Stimulated activated CD4-positive, alpha-beta T cell treated with anti-CD3 and anti-CD28 coated beads, Interleukin-12 subunit alpha, Interleukin-12 subunit beta, amount 100 ng/mL, for 48 hours (primary cell): ENCODE data around the gene YEATS2.
"Not testable (repeated sequence)": the region's sequence is repeated elsewhere in the genome, so short reads cannot be mapped to it uniquely, and the experiment has no call there.

Source experiments
- DNase-seq, 3 donors: peaks; one replicate each; pipeline ENCODE4 v3.0.0-alpha.2; 2020; ENCODE audit warnings: low read depth in 2 of 3, low spot score in 1 of 3

The YEATS2 gene

GRCh38 chr3:183697610-183698317 lies at the start of gene YEATS2:
Gene YEATS2, plus strand, starts transcription at chr3:183697797. Its CDS starts 17,366 bp downstream, at chr3:183715163.
- peak; percentile 65 to 78 (median 67) for DNase-seq

GRCh38 chr3:183650554-183650953 lies 47.0 kb upstream of the YEATS2 start:
- no peak for DNase-seq

DNA sequence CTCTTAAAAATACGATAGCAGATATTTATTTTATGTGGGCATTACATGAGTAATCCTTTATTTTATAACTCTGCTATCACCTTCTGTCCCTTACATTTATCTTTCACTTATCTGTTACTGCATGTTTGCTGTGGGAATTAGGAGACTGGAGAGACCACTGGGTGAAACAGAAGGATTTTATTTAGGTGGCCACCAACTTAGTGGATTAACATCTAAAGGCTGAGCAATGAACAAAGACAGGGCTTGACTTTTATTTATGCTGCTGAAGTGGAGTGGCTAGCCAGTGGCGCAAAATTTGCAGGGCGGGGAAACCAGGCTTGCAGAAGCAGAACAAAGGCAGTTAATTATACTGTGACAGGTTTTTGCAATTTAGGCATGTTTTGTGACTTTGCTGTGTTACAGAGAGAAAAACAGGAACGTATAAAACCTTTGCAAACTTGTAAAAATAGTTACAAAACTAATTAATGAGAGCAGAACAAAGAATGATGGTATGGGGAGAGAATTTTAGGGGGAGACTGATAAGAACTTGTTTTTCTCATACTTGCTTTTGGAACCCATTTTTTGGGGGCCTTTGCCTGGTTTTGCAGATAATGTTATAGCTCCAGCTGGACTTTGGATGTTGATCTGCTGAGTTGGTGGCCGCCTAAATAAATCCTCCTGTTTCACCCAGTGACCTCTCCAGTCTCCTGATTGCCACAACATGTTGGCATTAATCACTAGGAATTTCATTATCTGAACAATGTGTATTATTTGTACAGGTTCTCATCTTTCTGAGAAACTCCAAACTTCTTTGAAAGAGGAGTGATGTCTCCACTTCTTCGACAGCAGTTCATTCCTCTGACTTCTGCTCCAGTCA lies 44.2 kb upstream of the YEATS2 start:
- no peak for DNase-seq

GRCh38 chr3:183654727-183655126 lies 42.9 kb upstream of the YEATS2 start:
- no peak for DNase-seq

- DNase-seq, result no peak
These were observed 35.5 kb upstream of the YEATS2 start for GRCh38 chr3:183662099-183662498.

GRCh38 chr3:183664913-183665381 lies 32.6 kb upstream of the YEATS2 start:
- no peak for DNase-seq

- DNase-seq, result no peak
These were observed 17.5 kb upstream of the YEATS2 start for GRCh38 chr3:183680061-183680460.

- DNase-seq, result no peak
These were observed 9.9 kb upstream of the YEATS2 start for GRCh38 chr3:183687705-183688104.

DNA sequence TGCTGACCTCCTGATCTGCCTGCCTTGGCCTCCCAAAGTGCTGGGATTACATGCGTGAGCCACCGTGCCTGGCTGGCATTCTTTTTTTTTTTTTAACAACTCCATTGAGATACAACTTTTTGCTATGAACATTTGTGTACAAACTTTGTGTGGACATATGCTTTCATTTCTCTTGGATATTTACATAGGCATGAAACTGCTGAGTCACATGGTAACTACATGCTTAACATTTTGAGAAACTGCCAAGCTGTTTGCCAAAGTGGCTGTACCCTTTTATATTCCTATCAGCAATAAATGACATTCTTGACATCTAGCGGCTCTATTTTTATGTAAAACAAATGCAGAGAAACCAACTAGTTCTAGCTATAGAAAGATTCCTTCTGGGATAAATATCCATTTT lies 8.7 kb upstream of the YEATS2 start:
- DNase-seq, result no peak

GRCh38 chr3:183689621-183690020 lies 8.0 kb upstream of the YEATS2 start:
- not testable (repeated sequence) for DNase-seq

DNA sequence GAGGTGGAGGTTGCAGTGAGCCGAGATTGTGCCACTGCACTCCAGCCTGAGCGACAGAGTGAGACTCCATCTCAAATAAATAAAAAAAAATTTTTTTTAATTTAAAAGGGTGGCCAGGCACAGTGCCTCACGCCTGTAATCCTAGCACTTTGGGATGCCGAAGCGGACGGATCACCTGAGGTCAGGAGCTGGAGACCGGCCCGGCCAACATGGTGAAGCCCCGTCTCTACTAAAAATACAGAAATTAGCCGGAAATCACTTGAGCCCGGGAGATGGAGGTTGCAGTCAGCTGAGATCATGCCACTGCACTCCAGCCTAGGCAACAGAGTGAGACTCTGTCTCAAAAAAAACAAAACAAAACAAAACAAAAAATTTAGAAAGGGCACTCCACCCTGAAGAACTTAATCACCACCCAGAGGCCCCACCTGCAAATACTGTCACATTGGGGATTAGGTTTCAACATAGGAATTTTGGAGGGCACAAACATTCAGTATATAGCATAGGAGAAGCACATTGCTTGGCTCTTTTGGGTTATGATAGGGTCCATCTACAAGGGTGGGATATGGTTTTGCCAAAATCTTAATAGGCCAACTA lies 7.1 kb upstream of the YEATS2 start:
- no peak for DNase-seq

GRCh38 chr3:183692436-183692835 lies 5.2 kb upstream of the YEATS2 start:
- DNase-seq, result no peak

GRCh38 chr3:183695569-183696364 lies 1.8 kb upstream of the YEATS2 start:
- DNase-seq, result no peak

GRCh38 chr3:183697123-183697609 lies 431 bp upstream of the YEATS2 start:
- DNase-seq, result no peak

- DNase-seq, result peak in 2 of 3 donors; percentile 10 to 22
These were observed 738 bp downstream of the YEATS2 start for GRCh38 chr3:183698318-183698751.

- DNase-seq, result no peak
These were observed 1.2 kb downstream of the YEATS2 start for GRCh38 chr3:183698756-183699155.

DNA sequence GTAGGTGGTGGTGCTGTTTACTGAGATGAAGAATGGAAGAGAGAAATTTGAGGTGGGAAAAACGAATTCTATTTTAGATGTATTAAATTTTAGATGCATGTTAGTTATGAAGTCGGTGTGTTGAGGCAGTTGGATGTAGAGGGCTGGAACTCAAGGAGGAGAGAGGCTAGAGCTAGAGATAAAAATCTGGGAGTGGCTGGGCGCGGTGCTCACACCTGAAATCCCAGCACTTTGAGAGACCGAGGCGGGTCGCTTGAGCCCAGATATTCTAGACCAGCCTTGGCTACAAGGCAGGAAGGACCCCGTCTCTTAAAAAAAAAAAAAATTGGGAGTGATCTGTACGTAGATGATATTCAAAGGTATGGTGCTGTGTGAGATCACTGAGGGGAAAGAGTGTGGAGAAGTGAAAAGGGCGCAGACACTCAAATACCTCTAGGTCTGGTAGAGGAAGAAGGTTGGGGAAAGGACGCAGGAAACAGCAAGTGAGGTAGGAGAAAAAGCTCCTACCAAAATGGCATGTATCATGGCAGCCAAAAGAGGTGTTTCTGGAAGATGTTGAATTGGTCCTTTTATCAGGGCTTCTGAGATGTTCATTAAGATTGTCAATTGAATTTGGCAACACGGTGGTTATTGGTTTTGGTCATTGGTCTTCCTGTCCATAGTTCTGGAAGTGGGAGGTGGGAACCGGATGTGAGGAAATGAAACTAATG lies 1.8 kb downstream of the YEATS2 start:
- DNase-seq, result no peak

DNA sequence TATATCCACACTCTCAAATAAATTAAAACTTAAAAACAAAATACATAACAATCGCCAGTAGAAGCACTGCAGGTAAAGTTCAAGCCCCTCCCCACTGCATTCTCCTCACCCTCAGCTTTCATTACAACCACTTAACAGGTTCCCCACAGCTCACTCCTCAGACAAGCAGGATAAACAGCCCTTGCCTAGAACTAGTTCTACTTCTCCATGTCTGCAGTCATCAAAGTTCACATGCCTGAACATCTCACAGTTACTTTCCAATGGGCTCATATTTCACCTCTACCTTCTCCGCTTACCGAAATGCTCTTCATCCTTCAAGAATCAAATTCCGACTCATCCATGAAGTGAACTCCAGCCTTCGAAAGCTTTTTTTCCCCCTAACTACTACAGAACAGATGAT lies 4.1 kb downstream of the YEATS2 start:
- DNase-seq, result no peak

DNA sequence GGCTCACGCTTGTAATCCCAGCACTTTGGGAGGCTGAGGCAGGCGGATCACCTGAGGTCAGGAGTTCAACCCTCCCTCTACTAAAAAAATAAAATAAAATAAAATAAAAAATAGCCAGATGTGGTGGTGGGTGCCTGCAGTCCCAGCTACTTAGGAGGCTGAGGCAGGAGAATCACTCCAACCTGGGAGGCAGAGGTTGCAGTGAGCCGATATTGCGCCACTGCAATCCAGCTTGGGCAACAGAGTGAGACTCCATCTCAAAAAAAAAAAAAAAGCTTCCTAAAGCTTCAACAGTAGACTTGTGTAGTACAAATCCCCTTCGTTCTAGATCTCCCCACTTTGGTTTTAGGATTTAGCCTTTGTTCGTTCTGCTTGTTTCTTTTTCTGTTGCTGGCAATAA lies 6.3 kb downstream of the YEATS2 start:
- not testable (repeated sequence) for DNase-seq

DNA sequence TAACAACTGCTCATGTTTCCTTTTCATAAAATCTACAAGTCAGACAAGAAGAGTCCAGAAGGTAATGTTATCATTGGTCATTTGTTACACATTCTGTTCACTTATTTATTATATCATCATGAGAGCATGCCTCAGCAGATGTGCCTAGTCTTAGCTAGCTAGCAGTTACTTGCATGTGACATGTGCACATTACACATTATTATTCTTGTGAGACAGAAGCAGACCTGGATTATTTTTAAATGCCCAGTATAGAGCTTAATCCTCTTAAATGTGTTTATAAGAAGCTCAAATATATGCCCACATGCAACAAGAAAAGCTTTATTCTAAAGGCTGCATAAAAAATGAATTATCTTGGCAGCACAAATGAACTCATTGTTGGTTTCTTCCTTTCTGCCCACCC lies 12.6 kb downstream of the YEATS2 start:
- DNase-seq, result no peak
